ENCODE results near the gene ARHGAP6.

DNA sequence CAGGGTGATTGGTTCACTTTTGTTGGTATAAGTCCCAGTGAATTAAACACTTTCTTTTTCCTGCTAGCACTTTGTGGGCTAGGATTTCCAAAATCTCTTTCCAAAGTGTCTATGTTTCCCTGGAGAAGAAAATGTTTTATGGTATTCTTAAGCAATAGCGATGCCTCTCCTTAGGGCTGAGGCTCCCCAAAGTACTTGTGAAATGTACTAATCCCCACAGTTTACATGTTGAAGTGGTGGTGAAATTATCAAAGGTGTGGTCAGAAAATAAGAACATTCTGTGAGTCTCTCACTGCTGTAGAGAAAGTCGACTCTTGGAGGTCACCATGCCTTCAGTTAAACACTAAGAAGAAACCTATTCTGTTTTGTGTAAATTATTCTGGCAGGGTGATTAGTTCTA lies 424.0 kb downstream of the ARHGAP6 start:
- TF ChIP-seq, protein P1, sequence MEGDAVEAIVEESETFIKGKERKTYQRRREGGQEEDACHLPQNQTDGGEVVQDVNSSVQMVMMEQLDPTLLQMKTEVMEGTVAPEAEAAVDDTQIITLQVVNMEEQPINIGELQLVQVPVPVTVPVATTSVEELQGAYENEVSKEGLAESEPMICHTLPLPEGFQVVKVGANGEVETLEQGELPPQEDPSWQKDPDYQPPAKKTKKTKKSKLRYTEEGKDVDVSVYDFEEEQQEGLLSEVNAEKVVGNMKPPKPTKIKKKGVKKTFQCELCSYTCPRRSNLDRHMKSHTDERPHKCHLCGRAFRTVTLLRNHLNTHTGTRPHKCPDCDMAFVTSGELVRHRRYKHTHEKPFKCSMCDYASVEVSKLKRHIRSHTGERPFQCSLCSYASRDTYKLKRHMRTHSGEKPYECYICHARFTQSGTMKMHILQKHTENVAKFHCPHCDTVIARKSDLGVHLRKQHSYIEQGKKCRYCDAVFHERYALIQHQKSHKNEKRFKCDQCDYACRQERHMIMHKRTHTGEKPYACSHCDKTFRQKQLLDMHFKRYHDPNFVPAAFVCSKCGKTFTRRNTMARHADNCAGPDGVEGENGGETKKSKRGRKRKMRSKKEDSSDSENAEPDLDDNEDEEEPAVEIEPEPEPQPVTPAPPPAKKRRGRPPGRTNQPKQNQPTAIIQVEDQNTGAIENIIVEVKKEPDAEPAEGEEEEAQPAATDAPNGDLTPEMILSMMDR (IDR thresholded peaks at IDR 0.05): no peak
- TF ChIP-seq EZH2phosphoT487 (IDR thresholded peaks at IDR 0.05): no peak

All from neural progenitor cell (in vitro differentiated cells).